K562 (cell line): ENCODE results near the gene STRA6. TPM values are rescaled to one million over a fixed set of nuclear protein-coding genes. Genes with fewer than 3 reads are reported as not detected.

Experiments
- CAMTA2 ChIP-seq: fragments of 250-450 bp; sonication (Bioruptor Pico); conservative IDR thresholded peaks from 2 replicates; pipeline ENCODE4 v1.5.1; 2022
- CREBBP ChIP-seq: IDR thresholded peaks from one replicate; pipeline ENCODE4 v1.6.1; 2012; ENCODE audit warnings: low read depth, mild to moderate bottlenecking, control low read depth, inconsistent platforms, low read length
- KLF1 ChIP-seq: fragments of 450-650 bp; IDR thresholded peaks from 2 replicates; pipeline ENCODE4 v1.6.1; 2016; ENCODE audit warnings: missing genetic modification characterization, missing compliant biosample characterization
- NR1H2 ChIP-seq: sonication (generic); formaldehyde crosslinking; IDR thresholded peaks from 2 replicates; pipeline ENCODE4 v1.4.0; 2020; ENCODE audit warnings: mild to moderate bottlenecking, missing genetic modification reagents
- OTX1 ChIP-seq: fragments of 450-650 bp; formaldehyde crosslinking; IDR thresholded peaks from 2 replicates; pipeline ENCODE4 v1.4.0; 2022; ENCODE audit warnings: mild to moderate bottlenecking
- ZNF77 ChIP-seq: fragments of 250-450 bp; sonication (Bioruptor Pico); IDR thresholded peaks from 2 replicates; pipeline ENCODE4 v1.5.0; 2020
- polyA plus RNA-seq, 8 experiments: library from polyadenylated mRNA; depleted of rRNA in 4 of 8; stranded (reverse) in 5 of 8; unstranded in 3 of 8; fragments of >200 nt; fragmentation: Nextera tagmentation in 2 of 8; fragmentation: Illumina TruSeq in 1 of 8; extraction: Ambion mirVana in 2 of 8; extraction: Trizol in 1 of 8; gene quantifications; 2 replicates each; pipeline versions ENCODE4 v1.2.1 to v1.2.3, GENCODE V29; 2011 to 2014; ENCODE audit warnings: inconsistent platforms in 1 of 8, missing spikeins in 1 of 8
- total RNA-seq, 7 experiments: library from RNA; depleted of rRNA in 6 of 7; stranded (reverse); fragments of >200 nt in 6 of 7; fragmentation: Illumina TruSeq in 2 of 7; extraction: Trizol in 2 of 7; gene quantifications; 2 replicates each; pipeline versions ENCODE4 v1.2.1 to v1.2.3, GENCODE V29; 2011 to 2021; ENCODE audit warnings: low replicate concordance in 1 of 7
- TF ChIP-seq, protein P1 (sequence below), 2 experiments: fragments of 450-650 bp in 1 of 2; sonication (generic) in 1 of 2; formaldehyde crosslinking in 1 of 2; IDR thresholded peaks; 2 replicates each; pipeline versions ENCODE4 v1.7.1 to v1.9.0; 2016 to 2022; ENCODE audit warnings: inconsistent platforms in 1 of 2, mild to moderate bottlenecking in 1 of 2, missing genetic modification reagents in 1 of 2
- TF ChIP-seq, protein P2 (sequence below): fragments of 450-650 bp; formaldehyde crosslinking; IDR thresholded peaks from 2 replicates; pipeline ENCODE4 v1.4.0; 2020; ENCODE audit warnings: mild to moderate bottlenecking, moderate library complexity
- TF ChIP-seq, protein P3 (sequence below): sonication (generic); formaldehyde crosslinking; IDR thresholded peaks from 2 replicates; pipeline ENCODE4 v1.8.1; 2023; ENCODE audit warnings: mild to moderate bottlenecking, missing genetic modification reagents

STRA6 gene
- total and polyA plus RNA-seq, 9 of the 15 experiments (the other 6 are each of a cell fraction or from before 2014, with no cell fraction given): 0.04 to 2.0 (median 0.43) TPM; not detected in 2

DNA sequence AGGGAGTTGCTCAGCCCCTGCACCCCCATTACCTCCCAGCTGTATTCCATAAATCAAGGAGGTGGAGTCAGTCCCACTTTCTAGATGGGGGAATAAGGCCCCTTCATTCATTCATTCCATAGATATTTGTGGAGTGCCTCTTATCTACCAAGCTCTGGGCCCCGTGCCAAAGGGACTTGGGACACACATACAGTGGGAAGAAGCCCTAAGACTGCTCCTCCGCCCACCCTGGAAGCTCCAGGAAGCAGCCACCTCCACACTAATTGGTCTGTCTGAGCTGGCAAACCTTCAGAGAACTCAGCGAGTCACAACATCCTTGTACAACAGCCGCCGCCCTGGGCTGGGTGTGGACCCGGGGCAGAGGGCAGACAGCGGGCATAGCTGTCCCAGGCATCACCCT is 6.4 kb downstream of the STRA6 start (continued):
- TF ChIP-seq, protein P1, sequence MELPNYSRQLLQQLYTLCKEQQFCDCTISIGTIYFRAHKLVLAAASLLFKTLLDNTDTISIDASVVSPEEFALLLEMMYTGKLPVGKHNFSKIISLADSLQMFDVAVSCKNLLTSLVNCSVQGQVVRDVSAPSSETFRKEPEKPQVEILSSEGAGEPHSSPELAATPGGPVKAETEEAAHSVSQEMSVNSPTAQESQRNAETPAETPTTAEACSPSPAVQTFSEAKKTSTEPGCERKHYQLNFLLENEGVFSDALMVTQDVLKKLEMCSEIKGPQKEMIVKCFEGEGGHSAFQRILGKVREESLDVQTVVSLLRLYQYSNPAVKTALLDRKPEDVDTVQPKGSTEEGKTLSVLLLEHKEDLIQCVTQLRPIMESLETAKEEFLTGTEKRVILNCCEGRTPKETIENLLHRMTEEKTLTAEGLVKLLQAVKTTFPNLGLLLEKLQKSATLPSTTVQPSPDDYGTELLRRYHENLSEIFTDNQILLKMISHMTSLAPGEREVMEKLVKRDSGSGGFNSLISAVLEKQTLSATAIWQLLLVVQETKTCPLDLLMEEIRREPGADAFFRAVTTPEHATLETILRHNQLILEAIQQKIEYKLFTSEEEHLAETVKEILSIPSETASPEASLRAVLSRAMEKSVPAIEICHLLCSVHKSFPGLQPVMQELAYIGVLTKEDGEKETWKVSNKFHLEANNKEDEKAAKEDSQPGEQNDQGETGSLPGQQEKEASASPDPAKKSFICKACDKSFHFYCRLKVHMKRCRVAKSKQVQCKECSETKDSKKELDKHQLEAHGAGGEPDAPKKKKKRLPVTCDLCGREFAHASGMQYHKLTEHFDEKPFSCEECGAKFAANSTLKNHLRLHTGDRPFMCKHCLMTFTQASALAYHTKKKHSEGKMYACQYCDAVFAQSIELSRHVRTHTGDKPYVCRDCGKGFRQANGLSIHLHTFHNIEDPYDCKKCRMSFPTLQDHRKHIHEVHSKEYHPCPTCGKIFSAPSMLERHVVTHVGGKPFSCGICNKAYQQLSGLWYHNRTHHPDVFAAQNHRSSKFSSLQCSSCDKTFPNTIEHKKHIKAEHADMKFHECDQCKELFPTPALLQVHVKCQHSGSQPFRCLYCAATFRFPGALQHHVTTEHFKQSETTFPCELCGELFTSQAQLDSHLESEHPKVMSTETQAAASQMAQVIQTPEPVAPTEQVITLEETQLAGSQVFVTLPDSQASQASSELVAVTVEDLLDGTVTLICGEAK (IDR thresholded peaks at IDR 0.05): no peak
- TF ChIP-seq, protein P1 (CRISPR knock-in tag; IDR thresholded peaks at IDR 0.05): no peak
- TF ChIP-seq OTX1 (CRISPR knock-in tag) (no peak), KLF1 (no peak), CAMTA2 (no peak), NR1H2 (no peak), CREBBP (no peak), ZNF77 (CRISPR knock-in tag) (no peak)
- TF ChIP-seq, protein P2, sequence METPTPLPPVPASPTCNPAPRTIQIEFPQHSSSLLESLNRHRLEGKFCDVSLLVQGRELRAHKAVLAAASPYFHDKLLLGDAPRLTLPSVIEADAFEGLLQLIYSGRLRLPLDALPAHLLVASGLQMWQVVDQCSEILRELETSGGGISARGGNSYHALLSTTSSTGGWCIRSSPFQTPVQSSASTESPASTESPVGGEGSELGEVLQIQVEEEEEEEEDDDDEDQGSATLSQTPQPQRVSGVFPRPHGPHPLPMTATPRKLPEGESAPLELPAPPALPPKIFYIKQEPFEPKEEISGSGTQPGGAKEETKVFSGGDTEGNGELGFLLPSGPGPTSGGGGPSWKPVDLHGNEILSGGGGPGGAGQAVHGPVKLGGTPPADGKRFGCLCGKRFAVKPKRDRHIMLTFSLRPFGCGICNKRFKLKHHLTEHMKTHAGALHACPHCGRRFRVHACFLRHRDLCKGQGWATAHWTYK (CRISPR knock-in tag): no peak
- TF ChIP-seq, protein P3, sequence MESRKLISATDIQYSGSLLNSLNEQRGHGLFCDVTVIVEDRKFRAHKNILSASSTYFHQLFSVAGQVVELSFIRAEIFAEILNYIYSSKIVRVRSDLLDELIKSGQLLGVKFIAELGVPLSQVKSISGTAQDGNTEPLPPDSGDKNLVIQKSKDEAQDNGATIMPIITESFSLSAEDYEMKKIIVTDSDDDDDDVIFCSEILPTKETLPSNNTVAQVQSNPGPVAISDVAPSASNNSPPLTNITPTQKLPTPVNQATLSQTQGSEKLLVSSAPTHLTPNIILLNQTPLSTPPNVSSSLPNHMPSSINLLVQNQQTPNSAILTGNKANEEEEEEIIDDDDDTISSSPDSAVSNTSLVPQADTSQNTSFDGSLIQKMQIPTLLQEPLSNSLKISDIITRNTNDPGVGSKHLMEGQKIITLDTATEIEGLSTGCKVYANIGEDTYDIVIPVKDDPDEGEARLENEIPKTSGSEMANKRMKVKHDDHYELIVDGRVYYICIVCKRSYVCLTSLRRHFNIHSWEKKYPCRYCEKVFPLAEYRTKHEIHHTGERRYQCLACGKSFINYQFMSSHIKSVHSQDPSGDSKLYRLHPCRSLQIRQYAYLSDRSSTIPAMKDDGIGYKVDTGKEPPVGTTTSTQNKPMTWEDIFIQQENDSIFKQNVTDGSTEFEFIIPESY (CRISPR knock-in tag): no peak
- TF ChIP-seq, all 486 proteins: peak for 0
